ENCODE results near the gene ADH1C.
"Not testable (repeated sequence)": the region's sequence is repeated elsewhere in the genome, so short reads cannot be mapped to it uniquely, and the experiment has no call there.

DNA sequence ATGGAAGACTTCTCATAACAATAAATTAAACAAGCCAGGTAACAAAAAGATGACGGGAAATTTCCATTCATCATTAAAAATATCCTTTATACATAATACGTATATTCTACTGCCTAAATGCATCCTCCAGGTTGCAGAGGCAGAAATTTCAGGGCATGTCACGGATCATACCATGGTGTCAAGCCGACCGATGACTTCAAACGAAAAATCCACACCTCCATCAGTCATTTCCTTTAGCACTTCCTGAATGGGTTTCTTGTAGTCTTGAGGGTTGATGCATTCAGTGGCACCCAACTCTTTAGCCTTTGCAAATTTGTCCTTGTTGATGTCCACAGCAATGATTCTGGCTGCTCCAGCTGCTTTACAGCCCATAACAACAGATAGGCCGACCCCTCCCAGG is 9.9 kb downstream of the ADH1C start:
- TF ChIP-seq POLR2AphosphoS5, EP300, POLR2A (IDR thresholded peaks at IDR 0.05): not testable (repeated sequence)
- TF ChIP-seq, protein P1, sequence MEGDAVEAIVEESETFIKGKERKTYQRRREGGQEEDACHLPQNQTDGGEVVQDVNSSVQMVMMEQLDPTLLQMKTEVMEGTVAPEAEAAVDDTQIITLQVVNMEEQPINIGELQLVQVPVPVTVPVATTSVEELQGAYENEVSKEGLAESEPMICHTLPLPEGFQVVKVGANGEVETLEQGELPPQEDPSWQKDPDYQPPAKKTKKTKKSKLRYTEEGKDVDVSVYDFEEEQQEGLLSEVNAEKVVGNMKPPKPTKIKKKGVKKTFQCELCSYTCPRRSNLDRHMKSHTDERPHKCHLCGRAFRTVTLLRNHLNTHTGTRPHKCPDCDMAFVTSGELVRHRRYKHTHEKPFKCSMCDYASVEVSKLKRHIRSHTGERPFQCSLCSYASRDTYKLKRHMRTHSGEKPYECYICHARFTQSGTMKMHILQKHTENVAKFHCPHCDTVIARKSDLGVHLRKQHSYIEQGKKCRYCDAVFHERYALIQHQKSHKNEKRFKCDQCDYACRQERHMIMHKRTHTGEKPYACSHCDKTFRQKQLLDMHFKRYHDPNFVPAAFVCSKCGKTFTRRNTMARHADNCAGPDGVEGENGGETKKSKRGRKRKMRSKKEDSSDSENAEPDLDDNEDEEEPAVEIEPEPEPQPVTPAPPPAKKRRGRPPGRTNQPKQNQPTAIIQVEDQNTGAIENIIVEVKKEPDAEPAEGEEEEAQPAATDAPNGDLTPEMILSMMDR (IDR thresholded peaks at IDR 0.05), result not testable (repeated sequence)
